ENCODE measurements around the gene NCAPG2.
A peak's percentile ranks its signal among the peaks of the same experiment; 100 is the strongest.
"Not testable (repeated sequence)": the region's sequence is repeated elsewhere in the genome, so short reads cannot be mapped to it uniquely, and the experiment has no call there.

The NCAPG2 gene

GRCh38 chr7:158666966-158667678 is 37.5 kb downstream of the NCAPG2 start:
- DNase-seq: not testable (repeated sequence)

GRCh38 chr7:158666401-158666800 is 38.2 kb downstream of the NCAPG2 start:
- no peak for DNase-seq

GRCh38 chr7:158664406-158664805 is 40.2 kb downstream of the NCAPG2 start:
- DNase-seq: no peak

- DNase-seq: peak in 1 of 2 experiments; percentile 44
Observed at GRCh38 chr7:158663428-158663741, 41.2 kb downstream of the NCAPG2 start.

GRCh38 chr7:158662610-158663427 is 41.8 kb downstream of the NCAPG2 start:
- DNase-seq: no peak

GRCh38 chr7:158658475-158658874 is 46.1 kb downstream of the NCAPG2 start:
- no peak for DNase-seq

GRCh38 chr7:158657189-158657746 is 47.3 kb downstream of the NCAPG2 start:
- DNase-seq: peak in 1 of 2 experiments; percentile 48

- DNase-seq: no peak
Observed at GRCh38 chr7:158655931-158656441, 48.6 kb downstream of the NCAPG2 start.

GRCh38 chr7:158655507-158655906 is 49.1 kb downstream of the NCAPG2 start:
- peak in 1 of 2 experiments; percentile 18 for DNase-seq

- DNase-seq: no peak
Observed at GRCh38 chr7:158651968-158652565, 52.5 kb downstream of the NCAPG2 start.

GRCh38 chr7:158650821-158651225 is 53.8 kb downstream of the NCAPG2 start:
- peak; percentile 15 to 36 for DNase-seq

GRCh38 chr7:158649279-158649678 is 55.3 kb downstream of the NCAPG2 start:
- DNase-seq: peak in 1 of 2 experiments; percentile 23

- DNase-seq: no peak
Observed at GRCh38 chr7:158648787-158649186, 55.8 kb downstream of the NCAPG2 start.

- DNase-seq: no peak
Observed at GRCh38 chr7:158648168-158648567, 56.4 kb downstream of the NCAPG2 start.

GRCh38 chr7:158647475-158647792 is 57.2 kb downstream of the NCAPG2 start:
- DNase-seq: no peak

- peak in 1 of 2 experiments; percentile 18 for DNase-seq
Observed at GRCh38 chr7:158646766-158647474, 57.7 kb downstream of the NCAPG2 start.

GRCh38 chr7:158645842-158646241 is 58.8 kb downstream of the NCAPG2 start:
- peak; percentile 46 to 82 for DNase-seq

GRCh38 chr7:158642149-158642548 is 62.5 kb downstream of the NCAPG2 start:
- DNase-seq: no peak

- DNase-seq: no peak
Observed at GRCh38 chr7:158638001-158638400, 66.6 kb downstream of the NCAPG2 start.

- no peak for DNase-seq
Observed at GRCh38 chr7:158633055-158633956, 71.3 kb downstream of the NCAPG2 start.

GRCh38 chr7:158631574-158632195 is 72.9 kb downstream of the NCAPG2 start:
- DNase-seq: no peak

Data from NCI-H524 (cell line).